ENCODE data around the gene GAS2.

DNA sequence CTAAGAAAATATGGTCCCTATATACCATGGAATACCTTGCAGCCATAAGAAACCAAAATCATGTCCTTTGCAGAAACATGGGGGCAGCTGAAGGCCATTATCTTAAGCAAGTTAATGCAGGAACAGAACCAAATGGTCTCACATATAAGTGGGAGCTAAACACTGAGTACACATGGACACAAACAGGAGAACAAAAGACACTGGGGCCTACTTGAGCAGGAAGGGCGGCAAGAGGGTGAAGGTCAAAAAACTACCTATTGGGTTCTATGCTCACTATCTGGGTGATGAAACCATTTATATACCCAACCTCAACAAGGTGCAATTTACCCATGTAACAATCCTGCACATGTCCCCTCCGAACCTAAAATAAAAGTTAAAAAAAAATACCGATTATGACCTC lies 22.5 kb downstream of the GAS2 start:
- TF ChIP-seq, protein P1, sequence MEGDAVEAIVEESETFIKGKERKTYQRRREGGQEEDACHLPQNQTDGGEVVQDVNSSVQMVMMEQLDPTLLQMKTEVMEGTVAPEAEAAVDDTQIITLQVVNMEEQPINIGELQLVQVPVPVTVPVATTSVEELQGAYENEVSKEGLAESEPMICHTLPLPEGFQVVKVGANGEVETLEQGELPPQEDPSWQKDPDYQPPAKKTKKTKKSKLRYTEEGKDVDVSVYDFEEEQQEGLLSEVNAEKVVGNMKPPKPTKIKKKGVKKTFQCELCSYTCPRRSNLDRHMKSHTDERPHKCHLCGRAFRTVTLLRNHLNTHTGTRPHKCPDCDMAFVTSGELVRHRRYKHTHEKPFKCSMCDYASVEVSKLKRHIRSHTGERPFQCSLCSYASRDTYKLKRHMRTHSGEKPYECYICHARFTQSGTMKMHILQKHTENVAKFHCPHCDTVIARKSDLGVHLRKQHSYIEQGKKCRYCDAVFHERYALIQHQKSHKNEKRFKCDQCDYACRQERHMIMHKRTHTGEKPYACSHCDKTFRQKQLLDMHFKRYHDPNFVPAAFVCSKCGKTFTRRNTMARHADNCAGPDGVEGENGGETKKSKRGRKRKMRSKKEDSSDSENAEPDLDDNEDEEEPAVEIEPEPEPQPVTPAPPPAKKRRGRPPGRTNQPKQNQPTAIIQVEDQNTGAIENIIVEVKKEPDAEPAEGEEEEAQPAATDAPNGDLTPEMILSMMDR (IDR thresholded peaks at IDR 0.05) = no peak
- TF ChIP-seq EP300 (IDR thresholded peaks at IDR 0.05; ENCODE audit: borderline replicate concordance in 1 of 2, low read depth in 1 of 2, low read length in 1 of 2) = no peak
- TF ChIP-seq GABPA (IDR thresholded peaks at IDR 0.05; ENCODE audit: low read depth) = no peak
- TF ChIP-seq TEAD4 (IDR thresholded peaks at IDR 0.05; ENCODE audit: borderline replicate concordance, insufficient read depth) = no peak
- TF ChIP-seq YY1 (IDR thresholded peaks at IDR 0.05; ENCODE audit: low read depth) = no peak
- TF ChIP-seq POLR2AphosphoS5 (IDR thresholded peaks at IDR 0.05; ENCODE audit: low read depth, low read length) = no peak
- TF ChIP-seq GATA2 (CRISPR knock-in tag; IDR thresholded peaks at IDR 0.05) = no peak
- no peak for TF ChIP-seq TAF1 (IDR thresholded peaks at IDR 0.05; ENCODE audit: borderline replicate concordance, low read depth, low read length)
- TF ChIP-seq, protein P2, sequence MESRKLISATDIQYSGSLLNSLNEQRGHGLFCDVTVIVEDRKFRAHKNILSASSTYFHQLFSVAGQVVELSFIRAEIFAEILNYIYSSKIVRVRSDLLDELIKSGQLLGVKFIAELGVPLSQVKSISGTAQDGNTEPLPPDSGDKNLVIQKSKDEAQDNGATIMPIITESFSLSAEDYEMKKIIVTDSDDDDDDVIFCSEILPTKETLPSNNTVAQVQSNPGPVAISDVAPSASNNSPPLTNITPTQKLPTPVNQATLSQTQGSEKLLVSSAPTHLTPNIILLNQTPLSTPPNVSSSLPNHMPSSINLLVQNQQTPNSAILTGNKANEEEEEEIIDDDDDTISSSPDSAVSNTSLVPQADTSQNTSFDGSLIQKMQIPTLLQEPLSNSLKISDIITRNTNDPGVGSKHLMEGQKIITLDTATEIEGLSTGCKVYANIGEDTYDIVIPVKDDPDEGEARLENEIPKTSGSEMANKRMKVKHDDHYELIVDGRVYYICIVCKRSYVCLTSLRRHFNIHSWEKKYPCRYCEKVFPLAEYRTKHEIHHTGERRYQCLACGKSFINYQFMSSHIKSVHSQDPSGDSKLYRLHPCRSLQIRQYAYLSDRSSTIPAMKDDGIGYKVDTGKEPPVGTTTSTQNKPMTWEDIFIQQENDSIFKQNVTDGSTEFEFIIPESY (IDR thresholded peaks at IDR 0.05; ENCODE audit: borderline replicate concordance, low read depth) = no peak
- TF ChIP-seq RAD21 (IDR thresholded peaks at IDR 0.05; ENCODE audit: low read length) = no peak

Data from SK-N-SH (cell line).